ENCODE results near the gene ZBTB49.

The ZBTB49 gene

DNA sequence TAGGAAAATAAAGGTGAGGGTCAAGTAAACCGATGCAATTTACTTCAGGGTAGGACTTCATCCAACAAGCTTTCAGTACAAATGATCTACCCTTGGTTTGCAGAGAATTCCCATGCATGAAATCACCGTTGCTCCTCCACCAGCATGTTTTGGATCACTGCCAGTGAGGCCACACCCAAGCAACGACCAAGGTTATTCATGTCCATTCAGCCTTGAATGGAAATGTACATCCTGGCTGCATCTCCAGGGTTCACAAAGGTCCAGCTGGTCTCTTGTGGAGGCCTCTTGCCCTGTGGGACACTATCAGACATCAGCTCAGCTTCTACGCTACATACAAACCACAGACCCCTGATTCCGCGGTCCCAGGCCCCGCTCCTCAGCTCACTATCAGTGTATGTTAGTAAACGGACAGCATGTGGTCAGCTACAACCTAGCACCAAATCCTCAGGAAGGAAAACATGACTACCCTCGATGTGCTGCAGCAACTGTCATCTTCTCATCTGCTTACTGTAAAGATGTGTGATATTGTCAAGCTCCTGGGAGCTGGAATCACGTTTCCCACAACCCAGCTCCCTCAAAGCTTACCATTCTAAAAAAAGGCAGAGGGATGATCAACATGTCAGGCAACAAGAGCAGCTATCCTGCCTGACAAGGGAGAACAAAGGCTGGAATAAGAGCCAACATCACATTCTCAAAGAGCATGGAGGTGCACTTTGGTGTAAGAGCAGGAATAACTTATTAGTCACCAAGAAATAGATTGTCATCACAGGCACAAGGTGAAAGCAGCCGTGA is 5.0 kb upstream of the ZBTB49 start:
- DNase-seq = no peak

DNA sequence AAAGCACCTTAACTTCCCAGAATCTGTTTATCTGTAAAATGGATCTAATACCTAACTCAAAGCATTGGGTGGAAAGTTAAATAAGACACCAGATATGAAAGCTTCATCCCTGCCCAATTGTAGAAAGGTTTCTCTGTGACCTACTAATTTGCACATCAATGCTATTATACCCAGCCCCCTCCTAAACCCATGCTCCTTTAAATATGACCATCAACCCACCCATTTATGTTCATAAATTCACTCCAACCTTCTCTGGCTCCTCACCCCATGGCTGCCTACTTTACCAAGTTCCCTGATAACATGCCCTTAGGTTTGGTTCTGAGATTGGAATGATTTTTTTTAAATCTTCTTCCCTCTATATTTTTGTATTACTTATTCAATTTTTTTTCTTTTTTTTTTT is 2.0 kb upstream of the ZBTB49 start:
- no peak for DNase-seq

DNA sequence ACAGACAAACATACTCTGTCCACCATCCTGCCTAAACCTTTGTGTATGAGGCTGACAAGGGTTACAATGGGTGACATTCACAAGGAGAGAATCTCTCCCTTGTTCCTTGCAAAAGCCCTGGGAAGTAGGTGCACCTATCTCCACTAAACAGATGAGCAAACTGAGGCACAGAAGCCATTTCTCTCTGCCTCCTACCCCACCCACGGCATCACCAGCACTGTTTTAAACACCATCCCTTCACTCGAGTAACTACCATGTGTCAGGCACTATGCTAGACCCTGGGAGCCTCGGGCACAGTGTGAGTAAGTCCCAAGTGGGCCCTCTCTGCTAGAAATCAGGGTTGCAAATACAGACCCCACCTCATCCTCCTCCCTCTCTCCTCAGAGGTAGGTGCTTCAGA is 996 bp upstream of the ZBTB49 start:
- DNase-seq = no peak

DNA sequence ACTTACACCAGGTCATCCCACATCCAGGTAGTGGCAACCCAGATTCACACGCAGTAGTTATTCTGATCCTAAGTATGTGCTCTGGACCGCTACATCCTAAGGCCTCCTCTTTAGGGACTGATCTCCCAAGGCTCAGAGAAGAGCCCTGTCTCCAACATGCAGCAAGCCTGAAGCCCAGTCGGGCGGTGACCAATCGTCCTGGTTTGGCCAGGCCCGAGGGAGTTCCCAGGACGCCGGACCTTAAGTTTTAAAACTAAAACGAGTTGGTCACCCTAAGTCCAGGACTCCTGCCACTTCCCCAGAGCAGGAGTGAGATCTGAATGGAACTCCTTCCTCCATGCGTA is 482 bp upstream of the ZBTB49 start:
- DNase-seq = no peak

DNA sequence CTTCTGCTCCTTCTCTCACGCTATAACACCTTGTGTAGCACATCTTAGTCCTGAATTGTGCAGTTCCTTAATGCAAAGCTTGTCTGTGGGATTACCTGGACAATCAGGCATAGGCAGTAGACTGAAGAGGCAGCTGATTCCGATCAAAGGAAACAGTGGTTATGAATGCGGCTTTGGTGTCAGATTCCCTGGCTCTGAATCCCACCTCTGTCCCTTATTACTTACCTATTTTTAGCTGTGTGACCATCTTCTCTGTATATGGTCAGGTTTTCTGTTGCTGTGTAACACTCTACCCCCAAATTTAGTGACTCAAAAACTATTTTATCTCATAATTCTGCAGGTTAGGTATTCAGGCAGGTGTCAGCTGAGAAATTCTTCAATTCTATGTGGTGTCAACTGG is 3.2 kb downstream of the ZBTB49 start:
- DNase-seq = no peak

DNA sequence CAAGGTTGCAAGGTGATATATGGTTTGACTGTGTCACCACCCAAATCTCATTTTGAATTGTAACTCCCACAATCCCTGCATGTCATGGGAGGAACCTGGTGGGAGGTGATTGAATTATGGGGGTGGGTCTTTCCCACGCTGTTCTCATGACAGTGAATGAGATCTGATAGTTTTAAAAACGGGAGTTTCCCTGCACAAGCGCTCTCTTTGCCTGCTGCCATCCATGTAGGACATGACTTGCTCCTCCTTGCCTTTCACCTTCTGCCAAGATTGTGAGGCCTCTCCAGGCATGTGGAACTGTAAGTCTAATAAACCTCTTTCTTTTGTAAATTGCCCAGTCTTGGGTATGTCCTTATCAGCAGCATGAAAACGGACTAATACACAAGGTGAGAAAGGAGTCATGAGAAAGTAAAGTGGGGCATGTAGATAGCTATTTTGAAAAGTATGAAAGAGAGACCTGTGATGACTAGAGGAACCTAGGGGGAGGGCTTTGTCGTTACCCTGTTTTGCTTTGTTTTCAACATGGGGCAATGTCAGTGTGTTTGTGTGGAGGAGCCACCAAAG is 6.3 kb downstream of the ZBTB49 start:
- no peak for DNase-seq

DNA sequence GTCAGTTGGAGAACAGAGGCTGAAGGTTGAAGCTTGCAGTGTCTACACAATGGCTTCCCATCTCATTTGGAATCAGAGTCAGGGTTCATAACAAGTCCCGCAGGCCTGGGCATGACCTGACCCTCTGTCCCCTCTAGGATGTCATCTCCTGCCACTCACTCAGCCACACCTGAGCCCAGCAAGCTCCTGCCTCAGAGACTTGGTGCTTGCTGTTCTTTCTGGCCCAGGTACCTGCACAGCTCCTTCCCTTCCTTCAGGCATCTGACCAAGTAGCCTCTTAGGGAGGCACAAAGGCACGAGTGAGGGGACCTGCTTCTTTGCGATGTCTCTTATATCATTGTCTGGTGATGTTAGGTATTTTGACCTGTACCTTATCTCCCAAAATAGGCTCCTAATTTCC is 9.0 kb downstream of the ZBTB49 start:
- DNase-seq = no peak

DNA sequence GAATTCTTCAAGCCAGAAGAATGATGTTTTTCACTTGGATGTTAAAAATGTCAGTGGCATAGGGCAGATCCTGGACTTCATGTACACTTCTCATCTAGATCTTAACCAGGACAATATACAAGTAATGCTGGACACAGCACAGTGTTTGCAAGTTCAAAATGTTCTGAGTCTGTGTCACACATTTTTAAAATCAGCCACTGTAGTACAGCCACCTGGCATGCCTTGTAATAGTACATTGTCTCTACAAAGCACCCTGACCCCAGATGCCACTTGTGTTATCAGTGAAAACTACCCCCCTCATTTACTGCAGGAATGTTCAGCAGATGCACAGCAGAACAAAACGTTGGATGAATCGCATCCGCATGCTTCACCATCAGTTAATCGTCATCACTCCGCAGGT is 11.9 kb downstream of the ZBTB49 start:
- no peak for DNase-seq

DNA sequence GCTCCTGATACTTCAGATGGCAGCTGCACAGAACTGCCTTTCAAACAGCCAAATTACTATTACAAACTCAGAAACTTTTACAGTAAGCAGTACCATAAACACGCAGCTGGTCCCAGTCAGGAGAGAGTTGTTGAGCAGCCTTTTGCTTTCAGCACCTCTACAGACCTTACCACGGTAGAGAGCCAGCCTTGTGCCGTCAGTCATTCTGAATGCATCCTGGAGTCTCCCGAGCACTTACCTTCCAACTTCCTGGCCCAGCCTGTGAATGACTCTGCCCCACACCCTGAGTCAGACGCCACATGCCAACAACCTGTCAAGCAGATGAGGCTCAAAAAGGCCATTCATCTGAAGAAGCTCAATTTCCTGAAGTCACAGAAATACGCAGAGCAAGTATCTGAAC is 12.4 kb downstream of the ZBTB49 start:
- DNase-seq = no peak

DNA sequence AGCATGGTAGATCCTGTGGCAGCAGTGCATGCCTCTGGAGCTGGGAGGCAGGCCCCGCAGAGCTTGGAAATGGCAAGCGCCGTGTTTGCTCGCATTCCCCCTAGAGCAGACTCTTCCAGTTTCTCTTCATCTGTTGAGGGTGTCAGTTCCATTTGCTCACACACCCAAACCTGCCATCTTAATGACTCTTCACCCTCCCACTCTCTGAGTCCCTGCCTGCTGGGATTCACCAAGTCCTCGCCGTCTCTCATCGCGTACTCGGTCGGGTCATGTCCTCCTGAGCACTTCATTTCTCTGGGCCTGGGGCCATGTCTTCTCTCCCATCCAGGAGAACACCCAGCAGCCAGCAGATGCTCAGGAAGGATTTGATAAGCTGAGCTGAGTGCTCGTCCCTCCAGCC is 16.9 kb downstream of the ZBTB49 start:
- DNase-seq = no peak

DNA sequence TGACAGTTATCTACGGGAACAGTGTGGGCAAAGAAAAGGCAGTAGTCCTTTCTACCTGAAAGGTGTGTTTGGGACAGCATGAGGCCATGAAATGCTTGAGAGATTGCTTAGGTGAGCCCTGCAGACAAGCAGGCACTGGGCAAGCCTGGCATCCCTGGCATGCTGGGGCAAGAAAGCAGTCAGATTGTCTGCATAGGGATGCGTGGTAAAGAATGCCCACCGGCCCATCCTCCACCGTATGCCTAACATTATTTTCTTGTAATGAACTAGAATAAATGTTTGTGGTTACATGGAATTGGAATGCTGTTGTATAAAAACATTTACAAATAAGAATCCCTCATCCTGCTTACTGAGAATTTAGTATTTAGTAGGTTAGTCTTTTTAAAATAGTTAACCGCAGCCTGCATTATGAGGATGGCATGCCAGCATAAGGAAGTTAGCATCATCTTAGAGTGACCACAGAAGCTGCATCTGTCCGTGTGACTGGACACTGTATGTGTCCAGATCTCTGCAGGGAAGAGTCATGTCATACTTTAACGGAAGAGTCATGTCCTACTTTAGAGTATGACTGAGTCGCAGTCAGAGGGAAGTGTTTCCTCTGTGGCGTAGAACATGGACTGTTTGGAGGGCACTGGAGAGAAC is 18.9 kb downstream of the ZBTB49 start:
- no peak for DNase-seq

DNA sequence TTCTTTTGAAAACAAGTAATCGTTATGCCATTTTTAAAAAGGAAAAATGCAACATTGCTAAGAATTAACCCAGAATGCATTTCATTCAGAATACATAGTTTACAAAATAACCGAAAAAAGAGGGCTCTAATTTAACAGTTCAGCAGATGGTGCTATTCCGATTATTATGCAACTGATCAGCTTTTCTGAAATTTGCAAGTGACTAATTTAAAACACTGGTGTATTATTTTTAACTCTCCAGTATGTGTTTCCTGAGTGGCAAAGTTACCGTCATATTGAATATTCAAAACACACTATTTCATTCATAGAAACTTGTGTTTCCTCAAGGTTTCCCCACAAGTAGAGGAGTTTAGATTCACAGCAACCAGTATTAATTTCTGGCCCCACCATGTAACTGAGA is 21.1 kb downstream of the ZBTB49 start:
- no peak for DNase-seq

DNA sequence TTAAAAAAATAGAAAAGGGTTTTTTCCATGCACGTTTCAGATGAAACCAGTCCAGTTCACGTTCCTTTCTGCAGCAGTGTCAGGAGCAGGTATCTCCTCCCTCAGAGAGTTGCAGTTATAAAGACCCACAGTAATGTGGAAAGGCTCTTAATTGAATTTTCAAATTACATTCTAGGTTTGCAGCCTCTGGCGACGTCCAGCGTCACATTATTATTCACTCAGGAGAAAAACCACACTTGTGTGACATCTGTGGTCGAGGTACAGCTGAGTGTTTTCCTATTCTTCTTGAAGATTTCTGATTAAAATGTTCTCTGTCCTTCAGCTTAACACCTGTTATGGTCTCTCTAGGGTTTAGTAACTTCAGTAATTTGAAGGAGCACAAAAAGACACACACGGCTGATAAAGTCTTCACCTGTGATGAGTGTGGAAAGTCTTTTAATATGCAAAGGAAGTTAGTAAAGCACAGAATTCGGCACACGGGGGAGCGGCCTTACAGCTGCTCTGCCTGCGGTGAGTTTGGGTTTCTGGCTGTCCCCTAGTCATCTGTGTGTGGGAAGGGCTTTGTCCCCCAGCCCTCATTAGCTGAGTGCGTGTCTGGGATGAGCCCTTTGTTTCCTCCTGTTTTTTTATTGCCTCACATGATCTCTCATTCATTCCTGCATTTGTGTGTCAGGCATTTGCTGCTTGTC is 25.6 kb downstream of the ZBTB49 start:
- DNase-seq = no peak

DNA sequence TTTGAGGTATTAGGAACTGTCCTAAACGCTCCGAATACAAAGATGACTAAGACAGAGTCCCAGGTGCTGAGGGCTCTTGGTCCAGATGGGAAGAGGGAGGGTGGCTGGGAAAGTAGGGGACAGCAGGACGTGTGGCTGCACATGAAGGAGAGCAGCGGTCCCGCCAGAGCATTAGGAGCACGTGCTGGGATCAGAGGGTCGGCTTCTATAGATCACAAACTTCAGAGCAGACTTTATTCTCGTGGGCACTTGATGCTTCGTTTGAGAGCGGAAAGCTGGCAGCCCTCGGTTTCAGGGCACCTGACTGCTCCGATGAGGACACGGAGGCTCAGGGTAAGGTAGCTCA is 26.1 kb downstream of the ZBTB49 start:
- DNase-seq = no peak

DNA sequence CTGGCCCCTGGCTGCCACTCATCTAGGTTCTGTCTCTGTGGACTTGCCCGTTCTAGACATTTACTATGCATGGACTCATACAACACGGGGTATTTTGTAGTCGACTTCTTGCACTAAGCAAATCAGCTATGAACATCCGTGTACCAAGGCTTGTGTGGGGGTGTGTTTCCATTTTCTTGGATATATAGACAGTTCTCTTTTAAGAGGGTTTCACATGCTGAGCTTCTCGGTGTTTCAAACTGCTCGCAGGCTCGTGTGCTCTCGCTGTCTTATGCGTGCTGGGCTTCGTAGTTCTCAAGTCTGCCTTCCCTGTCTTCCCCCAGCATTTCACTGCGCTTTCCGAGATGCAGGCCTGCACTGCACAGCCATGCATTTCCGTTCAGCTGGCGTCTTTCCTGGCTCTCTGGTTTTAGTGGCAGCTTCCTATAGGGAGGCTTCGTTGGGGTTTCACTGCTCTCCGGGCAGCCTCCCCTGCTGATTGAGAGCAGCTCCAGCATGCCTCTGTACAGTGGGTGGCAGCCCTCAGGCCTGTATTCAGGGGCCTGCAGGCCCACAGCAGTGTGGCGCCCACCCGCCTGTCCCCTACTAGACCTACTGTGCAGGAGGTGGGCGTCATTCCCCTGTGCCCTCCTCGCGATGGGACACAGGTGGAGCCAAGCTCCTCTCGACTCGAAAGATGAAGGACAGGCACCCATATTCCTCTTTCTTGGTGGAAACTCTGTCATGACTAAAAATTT is 27.6 kb downstream of the ZBTB49 start:
- no peak for DNase-seq

DNA sequence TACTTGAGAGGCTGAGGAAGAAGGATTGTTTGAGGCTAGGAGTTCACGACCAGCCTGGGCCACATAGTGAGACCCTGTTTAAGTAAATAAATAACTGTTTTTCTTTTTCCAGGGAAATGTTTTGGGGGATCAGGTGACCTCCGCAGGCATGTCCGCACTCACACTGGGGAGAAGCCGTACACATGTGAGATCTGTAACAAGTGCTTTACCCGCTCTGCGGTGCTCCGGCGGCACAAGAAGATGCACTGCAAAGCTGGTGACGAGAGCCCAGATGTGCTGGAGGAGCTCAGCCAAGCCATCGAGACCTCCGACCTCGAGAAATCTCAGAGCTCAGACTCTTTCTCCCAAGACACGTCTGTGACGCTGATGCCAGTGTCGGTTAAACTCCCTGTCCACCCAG is 30.5 kb downstream of the ZBTB49 start:
- no peak for DNase-seq

DNA sequence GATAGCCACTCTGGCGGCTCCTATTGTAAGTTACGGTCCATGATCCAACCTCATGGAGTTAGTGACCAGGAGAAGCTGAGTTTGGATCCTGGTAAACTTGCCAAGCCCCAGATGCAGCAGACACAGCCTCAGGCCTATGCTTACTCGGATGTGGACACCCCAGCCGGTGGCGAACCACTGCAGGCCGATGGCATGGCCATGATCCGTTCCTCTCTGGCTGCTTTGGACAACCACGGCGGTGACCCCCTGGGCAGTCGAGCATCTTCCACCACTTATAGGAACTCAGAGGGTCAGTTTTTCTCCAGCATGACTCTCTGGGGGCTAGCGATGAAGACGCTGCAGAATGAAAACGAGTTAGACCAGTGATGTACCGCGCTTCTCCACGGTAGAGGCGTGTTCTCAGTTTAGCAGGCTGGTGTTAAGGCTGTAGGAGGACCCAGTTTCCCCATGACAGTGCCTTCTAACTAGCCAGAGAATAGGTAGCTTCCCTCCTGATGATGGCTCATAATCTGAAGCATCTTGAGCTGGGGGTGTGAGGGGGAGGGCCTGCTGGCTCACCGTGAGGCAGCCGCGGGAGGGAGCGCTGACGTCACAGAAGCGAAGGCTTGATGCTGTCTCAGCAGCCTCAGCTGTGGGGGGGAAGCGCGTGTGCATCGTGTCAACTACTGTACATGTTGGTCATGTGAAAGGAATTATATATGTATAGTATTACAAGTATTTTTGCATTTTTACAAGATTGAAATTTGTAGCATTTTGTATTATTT is 31.1 kb downstream of the ZBTB49 start:
- no peak for DNase-seq

DNA sequence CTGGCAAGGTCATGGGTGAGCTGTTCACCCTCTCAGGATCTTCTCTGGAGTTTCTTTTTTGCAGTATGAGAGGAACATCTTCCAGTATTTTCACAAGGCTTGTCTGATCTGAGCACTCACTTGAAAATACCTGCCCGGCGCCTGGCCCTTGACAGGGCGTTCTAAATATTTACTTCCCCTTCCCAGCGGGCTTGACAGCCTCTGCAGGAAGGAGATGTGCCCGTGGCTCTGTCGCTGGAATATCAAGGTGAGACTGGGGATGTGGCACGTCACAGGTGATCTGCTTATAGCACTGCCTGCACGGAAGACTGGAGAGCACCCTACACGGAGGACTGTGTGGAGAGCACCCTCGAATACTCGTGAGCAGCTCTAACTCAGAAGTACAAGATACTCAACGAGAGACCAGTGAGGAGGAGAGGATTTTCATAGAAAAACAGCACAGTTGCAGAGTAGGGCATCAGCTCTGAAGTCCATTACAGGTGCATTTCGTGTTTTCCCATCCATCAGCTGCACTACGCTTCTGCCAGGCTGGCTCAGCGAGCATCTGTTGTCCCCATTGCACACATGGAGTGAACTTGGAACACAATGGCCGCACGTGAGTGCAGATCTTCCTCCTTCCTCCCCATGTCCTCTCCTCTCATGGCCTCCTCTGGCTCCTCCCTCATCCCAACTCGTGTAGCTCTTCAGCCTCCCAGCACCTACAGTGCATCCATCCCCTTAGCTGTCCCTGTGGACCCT is 32.1 kb downstream of the ZBTB49 start:
- DNase-seq = no peak

DNA sequence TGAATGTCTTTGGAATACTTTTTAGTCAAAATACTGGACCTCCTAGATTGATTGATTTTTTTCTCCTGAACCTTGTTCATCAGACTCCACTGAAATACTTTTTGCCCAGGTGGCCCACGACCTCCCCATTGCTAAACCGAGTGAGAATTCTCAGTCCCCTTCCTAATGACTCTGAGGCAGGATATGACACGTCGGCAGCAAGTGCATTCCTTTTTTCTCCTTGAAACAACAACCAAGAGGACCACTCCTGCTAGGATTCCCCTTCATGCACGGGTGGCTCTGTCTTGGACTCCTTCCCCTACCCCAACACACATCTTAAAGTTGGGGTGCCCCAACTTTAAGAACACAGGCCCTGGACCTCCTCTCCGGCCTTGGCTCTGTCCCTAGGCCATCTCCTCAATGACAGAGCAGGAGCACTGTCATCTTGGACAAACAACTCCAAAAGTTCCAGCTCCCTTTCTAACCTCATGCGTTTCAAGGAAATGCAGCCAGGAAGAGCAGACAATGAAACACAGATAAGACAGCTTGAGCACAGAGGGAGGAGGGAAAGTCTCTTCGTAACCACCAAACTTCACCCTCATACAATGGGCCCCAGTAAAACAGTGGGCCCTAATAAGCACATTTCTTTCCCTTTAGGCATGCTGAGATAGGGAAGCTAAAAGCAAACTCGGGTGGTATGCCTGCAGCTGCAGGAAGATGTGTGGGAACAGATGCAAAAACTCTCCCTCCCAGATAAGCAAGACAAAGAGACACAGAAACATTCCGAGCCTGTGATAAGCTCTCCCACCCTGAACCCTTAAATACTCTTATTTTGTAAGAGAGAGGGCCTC is 33.9 kb downstream of the ZBTB49 start:
- no peak for DNase-seq

DNA sequence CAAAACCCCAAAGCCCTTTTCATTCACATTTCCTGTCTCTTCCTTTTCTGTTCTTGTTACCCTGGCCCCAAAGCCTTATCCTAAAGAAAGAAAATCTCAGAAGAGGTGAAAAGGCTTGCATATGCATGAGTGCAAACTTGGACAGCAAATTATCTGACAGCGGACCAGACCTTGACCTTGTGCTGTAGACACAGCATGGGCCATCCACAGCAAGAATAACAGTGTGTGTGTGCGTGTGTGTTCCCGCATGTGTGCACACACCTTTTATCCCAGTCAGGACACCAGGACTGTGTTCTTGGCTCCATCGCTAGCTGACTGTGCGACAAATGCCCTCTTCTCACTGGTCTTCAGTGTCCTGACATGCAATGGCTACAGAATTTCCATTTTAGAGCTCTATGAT is 35.3 kb downstream of the ZBTB49 start:
- no peak for DNase-seq

DNA sequence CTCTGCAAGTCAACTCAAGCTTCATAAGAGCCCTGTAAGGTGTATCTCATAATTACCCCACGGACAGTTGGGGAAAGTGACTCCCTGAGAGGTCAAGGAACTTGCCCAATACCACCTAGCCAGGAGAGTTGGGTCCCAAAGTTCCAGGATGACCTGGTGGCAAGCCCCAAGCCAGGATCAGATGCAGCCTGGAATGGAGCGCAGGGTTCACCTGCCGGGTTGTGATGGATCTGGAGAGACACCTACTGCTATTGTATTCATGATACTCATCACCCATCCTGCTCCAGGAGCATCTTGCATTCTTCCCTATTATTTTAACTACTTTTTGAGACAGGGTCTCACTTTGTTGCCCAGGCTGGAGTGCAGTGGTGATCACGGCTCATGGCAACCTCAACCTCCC is 36.1 kb downstream of the ZBTB49 start:
- no peak for DNase-seq
